ENCODE data around the gene NDUFB10. TPM values are rescaled to one million over a fixed set of nuclear protein-coding genes. Genes with fewer than 3 reads are reported as not detected.

The NDUFB10 gene
- total and polyA plus RNA-seq, 2 experiments from 2014 or later, result 244 to 495 TPM

DNA sequence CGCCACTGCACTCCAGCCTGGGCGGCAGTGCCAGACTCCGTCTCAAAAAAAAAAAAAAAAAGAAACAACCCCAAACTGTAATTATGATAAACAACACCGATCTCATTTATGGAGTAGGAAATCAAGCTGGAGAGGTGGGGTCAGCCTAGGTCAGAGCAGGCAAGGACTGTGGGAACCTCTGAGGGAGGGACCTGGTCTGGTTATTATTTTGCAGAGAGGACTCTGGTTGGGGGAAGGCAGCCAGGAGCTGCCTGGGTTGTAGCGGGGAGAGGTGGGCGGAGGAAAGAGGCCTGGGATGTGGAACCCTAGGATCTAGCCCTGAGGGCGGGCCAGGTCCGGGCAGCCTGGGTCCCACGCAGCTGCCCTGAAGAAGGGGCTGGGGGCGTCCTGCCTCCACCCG is 30.2 kb upstream of the NDUFB10 start:
- peaks cover 11% of the 10 kb centered on the region for H3K4me1 Mint-ChIP-seq
- no peaks in the 10 kb centered on the region for H3K36me3 ChIP-seq (ENCODE audit: insufficient read depth)
- no peak overlapping the region for H3K27ac Mint-ChIP-seq
- peaks cover 38% of the 10 kb centered on the region for H3K27me3 Mint-ChIP-seq (ENCODE audit: insufficient read depth, low read depth, poor library complexity)
- peak overlapping the region; percentile 71 for H3K4me3 Mint-ChIP-seq
- H3K27ac ChIP-seq (ENCODE audit: low read depth), result no peak overlapping the region
- no peak for TF ChIP-seq ZNF331 (CRISPR knock-in tag; IDR thresholded peaks at IDR 0.05; ENCODE audit: low read depth)
- TF ChIP-seq EZH2phosphoT487 (IDR thresholded peaks at IDR 0.05; ENCODE audit: unreplicated experiment), result no peak
- no peak for TF ChIP-seq STAT1 (IDR thresholded peaks at IDR 0.05; ENCODE audit: unreplicated experiment)
- TF ChIP-seq, protein P1, sequence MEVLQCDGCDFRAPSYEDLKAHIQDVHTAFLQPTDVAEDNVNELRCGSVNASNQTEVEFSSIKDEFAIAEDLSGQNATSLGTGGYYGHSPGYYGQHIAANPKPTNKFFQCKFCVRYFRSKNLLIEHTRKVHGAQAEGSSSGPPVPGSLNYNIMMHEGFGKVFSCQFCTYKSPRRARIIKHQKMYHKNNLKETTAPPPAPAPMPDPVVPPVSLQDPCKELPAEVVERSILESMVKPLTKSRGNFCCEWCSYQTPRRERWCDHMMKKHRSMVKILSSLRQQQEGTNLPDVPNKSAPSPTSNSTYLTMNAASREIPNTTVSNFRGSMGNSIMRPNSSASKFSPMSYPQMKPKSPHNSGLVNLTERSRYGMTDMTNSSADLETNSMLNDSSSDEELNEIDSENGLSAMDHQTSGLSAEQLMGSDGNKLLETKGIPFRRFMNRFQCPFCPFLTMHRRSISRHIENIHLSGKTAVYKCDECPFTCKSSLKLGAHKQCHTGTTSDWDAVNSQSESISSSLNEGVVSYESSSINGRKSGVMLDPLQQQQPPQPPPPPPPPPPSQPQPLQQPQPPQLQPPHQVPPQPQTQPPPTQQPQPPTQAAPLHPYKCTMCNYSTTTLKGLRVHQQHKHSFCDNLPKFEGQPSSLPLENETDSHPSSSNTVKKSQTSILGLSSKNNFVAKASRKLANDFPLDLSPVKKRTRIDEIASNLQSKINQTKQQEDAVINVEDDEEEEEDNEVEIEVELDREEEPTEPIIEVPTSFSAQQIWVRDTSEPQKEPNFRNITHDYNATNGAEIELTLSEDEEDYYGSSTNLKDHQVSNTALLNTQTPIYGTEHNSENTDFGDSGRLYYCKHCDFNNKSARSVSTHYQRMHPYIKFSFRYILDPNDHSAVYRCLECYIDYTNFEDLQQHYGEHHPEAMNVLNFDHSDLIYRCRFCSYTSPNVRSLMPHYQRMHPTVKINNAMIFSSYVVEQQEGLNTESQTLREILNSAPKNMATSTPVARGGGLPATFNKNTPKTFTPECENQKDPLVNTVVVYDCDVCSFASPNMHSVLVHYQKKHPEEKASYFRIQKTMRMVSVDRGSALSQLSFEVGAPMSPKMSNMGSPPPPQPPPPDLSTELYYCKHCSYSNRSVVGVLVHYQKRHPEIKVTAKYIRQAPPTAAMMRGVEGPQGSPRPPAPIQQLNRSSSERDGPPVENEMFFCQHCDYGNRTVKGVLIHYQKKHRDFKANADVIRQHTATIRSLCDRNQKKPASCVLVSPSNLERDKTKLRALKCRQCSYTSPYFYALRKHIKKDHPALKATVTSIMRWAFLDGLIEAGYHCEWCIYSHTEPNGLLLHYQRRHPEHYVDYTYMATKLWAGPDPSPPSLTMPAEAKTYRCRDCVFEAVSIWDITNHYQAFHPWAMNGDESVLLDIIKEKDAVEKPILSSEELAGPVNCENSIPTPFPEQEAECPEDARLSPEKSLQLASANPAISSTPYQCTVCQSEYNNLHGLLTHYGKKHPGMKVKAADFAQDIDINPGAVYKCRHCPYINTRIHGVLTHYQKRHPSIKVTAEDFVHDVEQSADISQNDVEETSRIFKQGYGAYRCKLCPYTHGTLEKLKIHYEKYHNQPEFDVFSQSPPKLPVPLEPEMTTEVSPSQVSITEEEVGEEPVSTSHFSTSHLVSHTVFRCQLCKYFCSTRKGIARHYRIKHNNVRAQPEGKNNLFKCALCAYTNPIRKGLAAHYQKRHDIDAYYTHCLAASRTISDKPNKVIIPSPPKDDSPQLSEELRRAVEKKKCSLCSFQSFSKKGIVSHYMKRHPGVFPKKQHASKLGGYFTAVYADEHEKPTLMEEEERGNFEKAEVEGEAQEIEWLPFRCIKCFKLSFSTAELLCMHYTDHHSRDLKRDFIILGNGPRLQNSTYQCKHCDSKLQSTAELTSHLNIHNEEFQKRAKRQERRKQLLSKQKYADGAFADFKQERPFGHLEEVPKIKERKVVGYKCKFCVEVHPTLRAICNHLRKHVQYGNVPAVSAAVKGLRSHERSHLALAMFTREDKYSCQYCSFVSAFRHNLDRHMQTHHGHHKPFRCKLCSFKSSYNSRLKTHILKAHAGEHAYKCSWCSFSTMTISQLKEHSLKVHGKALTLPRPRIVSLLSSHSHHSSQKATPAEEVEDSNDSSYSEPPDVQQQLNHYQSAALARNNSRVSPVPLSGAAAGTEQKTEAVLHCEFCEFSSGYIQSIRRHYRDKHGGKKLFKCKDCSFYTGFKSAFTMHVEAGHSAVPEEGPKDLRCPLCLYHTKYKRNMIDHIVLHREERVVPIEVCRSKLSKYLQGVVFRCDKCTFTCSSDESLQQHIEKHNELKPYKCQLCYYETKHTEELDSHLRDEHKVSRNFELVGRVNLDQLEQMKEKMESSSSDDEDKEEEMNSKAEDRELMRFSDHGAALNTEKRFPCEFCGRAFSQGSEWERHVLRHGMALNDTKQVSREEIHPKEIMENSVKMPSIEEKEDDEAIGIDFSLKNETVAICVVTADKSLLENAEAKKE (CRISPR knock-in tag; IDR thresholded peaks at IDR 0.05), result no peak
- TF ChIP-seq, protein P2, sequence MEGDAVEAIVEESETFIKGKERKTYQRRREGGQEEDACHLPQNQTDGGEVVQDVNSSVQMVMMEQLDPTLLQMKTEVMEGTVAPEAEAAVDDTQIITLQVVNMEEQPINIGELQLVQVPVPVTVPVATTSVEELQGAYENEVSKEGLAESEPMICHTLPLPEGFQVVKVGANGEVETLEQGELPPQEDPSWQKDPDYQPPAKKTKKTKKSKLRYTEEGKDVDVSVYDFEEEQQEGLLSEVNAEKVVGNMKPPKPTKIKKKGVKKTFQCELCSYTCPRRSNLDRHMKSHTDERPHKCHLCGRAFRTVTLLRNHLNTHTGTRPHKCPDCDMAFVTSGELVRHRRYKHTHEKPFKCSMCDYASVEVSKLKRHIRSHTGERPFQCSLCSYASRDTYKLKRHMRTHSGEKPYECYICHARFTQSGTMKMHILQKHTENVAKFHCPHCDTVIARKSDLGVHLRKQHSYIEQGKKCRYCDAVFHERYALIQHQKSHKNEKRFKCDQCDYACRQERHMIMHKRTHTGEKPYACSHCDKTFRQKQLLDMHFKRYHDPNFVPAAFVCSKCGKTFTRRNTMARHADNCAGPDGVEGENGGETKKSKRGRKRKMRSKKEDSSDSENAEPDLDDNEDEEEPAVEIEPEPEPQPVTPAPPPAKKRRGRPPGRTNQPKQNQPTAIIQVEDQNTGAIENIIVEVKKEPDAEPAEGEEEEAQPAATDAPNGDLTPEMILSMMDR (conservative IDR thresholded peaks at IDR 0.05; ENCODE audit: low read depth in 2 of 2), result no peak
- TF ChIP-seq, protein P3, sequence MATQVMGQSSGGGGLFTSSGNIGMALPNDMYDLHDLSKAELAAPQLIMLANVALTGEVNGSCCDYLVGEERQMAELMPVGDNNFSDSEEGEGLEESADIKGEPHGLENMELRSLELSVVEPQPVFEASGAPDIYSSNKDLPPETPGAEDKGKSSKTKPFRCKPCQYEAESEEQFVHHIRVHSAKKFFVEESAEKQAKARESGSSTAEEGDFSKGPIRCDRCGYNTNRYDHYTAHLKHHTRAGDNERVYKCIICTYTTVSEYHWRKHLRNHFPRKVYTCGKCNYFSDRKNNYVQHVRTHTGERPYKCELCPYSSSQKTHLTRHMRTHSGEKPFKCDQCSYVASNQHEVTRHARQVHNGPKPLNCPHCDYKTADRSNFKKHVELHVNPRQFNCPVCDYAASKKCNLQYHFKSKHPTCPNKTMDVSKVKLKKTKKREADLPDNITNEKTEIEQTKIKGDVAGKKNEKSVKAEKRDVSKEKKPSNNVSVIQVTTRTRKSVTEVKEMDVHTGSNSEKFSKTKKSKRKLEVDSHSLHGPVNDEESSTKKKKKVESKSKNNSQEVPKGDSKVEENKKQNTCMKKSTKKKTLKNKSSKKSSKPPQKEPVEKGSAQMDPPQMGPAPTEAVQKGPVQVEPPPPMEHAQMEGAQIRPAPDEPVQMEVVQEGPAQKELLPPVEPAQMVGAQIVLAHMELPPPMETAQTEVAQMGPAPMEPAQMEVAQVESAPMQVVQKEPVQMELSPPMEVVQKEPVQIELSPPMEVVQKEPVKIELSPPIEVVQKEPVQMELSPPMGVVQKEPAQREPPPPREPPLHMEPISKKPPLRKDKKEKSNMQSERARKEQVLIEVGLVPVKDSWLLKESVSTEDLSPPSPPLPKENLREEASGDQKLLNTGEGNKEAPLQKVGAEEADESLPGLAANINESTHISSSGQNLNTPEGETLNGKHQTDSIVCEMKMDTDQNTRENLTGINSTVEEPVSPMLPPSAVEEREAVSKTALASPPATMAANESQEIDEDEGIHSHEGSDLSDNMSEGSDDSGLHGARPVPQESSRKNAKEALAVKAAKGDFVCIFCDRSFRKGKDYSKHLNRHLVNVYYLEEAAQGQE (IDR thresholded peaks at IDR 0.05; ENCODE audit: unreplicated experiment), result no peak
- no peak for TF ChIP-seq JUNB (IDR thresholded peaks at IDR 0.05; ENCODE audit: unreplicated experiment)
- TF ChIP-seq EZH2 (IDR thresholded peaks at IDR 0.05; ENCODE audit: low read depth, unreplicated experiment), result no peak
- TF ChIP-seq NANOG (IDR thresholded peaks at IDR 0.05; ENCODE audit: borderline replicate concordance), result no peak
- TF ChIP-seq, protein P4, sequence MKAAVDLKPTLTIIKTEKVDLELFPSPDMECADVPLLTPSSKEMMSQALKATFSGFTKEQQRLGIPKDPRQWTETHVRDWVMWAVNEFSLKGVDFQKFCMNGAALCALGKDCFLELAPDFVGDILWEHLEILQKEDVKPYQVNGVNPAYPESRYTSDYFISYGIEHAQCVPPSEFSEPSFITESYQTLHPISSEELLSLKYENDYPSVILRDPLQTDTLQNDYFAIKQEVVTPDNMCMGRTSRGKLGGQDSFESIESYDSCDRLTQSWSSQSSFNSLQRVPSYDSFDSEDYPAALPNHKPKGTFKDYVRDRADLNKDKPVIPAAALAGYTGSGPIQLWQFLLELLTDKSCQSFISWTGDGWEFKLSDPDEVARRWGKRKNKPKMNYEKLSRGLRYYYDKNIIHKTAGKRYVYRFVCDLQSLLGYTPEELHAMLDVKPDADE (IDR thresholded peaks at IDR 0.05), result no peak
- TF ChIP-seq POLR2AphosphoS5 (IDR thresholded peaks at IDR 0.05; ENCODE audit: low read depth), result no peak
- TF ChIP-seq CREB1 (CRISPR knock-in tag; IDR thresholded peaks at IDR 0.05; ENCODE audit: low read depth), result no peak
- no peaks in the 10 kb centered on the region for H3K79me2 ChIP-seq (replicated peaks; ENCODE audit: insufficient read depth)
- H3K27me3 ChIP-seq (ENCODE audit: insufficient read depth), result peaks cover 27% of the 10 kb centered on the region
- H3F3A ChIP-seq (replicated peaks; ENCODE audit: low read depth), result no peaks in the 10 kb centered on the region
- no peaks in the 10 kb centered on the region for H4K20me1 ChIP-seq (replicated peaks; ENCODE audit: insufficient read depth)
- H3K4me1 ChIP-seq (ENCODE audit: insufficient read depth), result peaks cover 2% of the 10 kb centered on the region; the same call in 1 of the 2 replicates
- DNase-seq (ENCODE audit: low spot score) (peak; percentile 55), ATAC-seq (peak; percentile 44)
- H2AFZ ChIP-seq, result peak overlapping the region; percentile 85
- H3K36me3 Mint-ChIP-seq (ENCODE audit: low read depth), result no peaks in the 10 kb centered on the region
- H3K9me3 Mint-ChIP-seq, result no peaks in the 10 kb centered on the region
- H3K4me2 ChIP-seq, result peak overlapping the region; percentile 84
- H3K9me2 ChIP-seq (ENCODE audit: insufficient read depth), result no peaks in the 10 kb centered on the region
- H3K4me3 ChIP-seq, result peak overlapping the region; percentile 66
